Epithelial cell of esophagus (primary cell): Measurements from ENCODE around the gene HCN3.

Source experiments
- DNase-seq: peaks from one replicate; pipeline ENCODE4 v3.0.0; 2010; ENCODE audit warnings: low read depth
- H3K4me3 ChIP-seq: 2 replicates; pipeline ENCODE4 v1.5.1; 2011; ENCODE audit warnings: mild to moderate bottlenecking, low read length, control low read depth
- TF ChIP-seq, protein P1 (sequence below): IDR thresholded peaks from 2 replicates; pipeline ENCODE4 v1.5.1; 2011; ENCODE audit warnings: low read depth, mild to moderate bottlenecking, low read length, control low read depth, inconsistent platforms; ENCODE audit not compliant: insufficient read depth; ENCODE audit errors: missing control alignments

Gene HCN3

DNA sequence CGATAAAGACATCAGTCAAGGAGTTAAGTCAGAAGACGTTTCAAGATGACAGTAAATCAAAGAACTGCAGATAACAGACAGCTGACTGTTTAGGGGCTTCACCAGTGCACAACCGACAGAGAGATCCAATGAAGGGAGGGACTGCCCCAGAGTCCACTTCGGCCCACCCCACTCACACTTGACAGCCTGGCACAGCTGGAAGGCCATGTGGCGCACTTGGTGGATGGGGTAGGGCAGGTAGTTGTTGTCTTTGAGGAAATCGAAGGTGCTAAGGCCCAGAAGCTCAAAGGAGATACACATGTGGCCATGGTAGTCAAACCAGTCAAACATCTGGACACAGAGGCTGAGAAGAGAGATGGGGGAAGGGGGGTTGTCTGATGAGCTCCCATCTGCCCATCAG, 10.7 kb upstream of the HCN3 start:
- no peak for DNase-seq
- no peak overlapping the region for H3K4me3 ChIP-seq
- TF ChIP-seq, protein P1, sequence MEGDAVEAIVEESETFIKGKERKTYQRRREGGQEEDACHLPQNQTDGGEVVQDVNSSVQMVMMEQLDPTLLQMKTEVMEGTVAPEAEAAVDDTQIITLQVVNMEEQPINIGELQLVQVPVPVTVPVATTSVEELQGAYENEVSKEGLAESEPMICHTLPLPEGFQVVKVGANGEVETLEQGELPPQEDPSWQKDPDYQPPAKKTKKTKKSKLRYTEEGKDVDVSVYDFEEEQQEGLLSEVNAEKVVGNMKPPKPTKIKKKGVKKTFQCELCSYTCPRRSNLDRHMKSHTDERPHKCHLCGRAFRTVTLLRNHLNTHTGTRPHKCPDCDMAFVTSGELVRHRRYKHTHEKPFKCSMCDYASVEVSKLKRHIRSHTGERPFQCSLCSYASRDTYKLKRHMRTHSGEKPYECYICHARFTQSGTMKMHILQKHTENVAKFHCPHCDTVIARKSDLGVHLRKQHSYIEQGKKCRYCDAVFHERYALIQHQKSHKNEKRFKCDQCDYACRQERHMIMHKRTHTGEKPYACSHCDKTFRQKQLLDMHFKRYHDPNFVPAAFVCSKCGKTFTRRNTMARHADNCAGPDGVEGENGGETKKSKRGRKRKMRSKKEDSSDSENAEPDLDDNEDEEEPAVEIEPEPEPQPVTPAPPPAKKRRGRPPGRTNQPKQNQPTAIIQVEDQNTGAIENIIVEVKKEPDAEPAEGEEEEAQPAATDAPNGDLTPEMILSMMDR = no peak

DNA sequence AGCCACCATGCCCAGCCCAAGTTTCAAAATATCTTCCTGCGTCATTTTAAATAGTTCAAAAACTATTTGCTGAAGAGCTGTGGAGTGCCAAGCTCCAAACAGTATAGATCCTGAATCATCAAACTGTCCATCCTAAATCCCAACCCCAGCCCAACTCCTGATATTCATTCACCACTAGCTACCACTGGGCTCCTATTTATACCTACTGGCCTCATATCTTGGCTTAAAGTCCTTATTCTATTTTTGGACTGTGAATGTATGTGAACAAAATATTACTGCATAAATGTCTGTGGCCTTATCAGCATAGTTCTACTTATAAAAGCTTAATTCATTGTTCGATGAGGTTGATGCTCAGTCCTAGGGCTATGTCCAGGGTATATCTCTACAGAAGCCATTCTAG, 9.9 kb upstream of the HCN3 start:
- TF ChIP-seq, protein P1 = no peak
- no peak overlapping the region for H3K4me3 ChIP-seq
- DNase-seq = no peak

DNA sequence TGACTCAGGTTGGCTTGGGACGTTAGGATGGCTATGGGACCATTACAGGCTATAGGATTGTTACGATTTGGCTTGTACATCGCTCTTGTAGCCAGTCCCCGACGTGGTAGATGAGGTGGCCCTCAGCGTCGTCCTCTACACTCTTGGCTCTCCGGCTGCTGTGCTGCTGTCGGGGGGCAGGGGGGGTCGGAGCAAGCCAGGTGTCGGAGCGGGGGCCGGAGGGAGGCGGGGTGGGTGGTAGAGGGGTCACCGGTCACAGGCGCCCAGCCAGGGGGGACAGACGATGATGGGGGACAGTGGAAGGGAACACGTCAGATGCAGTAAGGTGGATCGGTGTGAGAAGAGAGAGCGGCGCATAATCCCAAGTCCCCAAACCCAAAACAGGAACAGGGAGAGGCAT, 8.6 kb upstream of the HCN3 start:
- TF ChIP-seq, protein P1 = no peak
- no peak for DNase-seq
- H3K4me3 ChIP-seq = no peak overlapping the region

DNA sequence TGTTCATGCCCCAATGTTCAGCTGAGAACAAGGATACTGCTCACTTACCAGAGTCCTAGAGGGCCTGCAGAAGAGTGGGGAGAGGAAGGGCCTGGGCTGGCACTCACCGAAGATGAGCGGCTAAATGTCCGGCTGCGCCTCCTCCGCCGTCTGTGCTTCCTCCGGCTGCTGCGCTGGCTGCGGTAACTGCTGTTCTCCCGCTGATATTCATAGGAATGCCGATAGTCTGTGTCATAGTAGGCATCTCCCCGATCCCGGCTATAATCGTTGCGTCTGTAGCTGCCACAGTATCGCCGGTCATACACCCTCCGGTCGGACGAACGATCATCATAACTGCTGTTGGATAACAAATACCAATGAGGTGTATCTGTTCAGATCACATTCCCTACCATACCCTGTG, 7.9 kb upstream of the HCN3 start:
- TF ChIP-seq, protein P1 = no peak

DNA sequence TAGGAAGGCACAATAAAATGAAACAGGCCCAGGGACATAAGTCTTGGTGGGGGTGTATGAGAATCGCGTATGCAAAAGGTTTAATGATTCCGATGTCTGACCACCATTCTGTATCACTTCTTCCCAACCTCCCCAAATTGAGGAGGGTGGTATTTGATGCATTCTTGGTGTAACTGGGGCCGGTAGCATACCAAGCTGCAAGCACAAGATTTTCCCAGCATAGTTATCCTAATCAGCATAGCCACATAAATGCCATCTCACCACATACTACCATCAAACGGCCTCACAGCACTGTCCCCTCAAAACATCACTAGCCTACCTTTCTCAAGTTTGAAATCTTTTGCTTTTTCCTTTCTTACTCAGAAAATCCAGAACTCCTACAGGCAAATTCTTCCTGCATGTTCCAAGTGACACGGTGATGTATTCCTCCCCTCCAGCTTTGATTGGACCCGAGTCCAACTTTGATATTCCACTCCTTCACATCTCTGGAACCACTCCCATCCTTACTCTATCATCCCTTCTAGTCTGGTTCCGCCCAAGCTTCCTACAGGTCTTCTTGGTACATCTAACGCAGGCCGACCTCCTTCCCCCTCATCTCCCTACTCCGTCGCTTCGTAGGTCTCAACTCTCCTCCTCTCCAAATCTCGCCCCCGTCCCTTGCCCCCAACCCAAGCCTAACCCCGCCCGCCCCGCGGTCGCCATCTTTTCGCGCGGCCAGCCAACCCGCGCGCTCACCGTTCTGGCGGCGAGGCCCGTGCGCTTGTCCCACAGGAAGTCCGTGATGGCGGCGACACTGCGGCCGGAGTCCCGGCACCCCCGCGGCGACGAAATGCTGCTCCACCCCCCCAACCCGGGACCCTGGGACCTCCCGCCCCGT, 4.6 kb upstream of the HCN3 start:
- H3K4me3 ChIP-seq = peak overlapping the region; percentile 89
- TF ChIP-seq, protein P1 = no peak
- peak; percentile 59 for DNase-seq

More for the DNA sequence above, 7.9 kb upstream of the HCN3 start:
- no peak overlapping the region for H3K4me3 ChIP-seq
- no peak for DNase-seq

DNA sequence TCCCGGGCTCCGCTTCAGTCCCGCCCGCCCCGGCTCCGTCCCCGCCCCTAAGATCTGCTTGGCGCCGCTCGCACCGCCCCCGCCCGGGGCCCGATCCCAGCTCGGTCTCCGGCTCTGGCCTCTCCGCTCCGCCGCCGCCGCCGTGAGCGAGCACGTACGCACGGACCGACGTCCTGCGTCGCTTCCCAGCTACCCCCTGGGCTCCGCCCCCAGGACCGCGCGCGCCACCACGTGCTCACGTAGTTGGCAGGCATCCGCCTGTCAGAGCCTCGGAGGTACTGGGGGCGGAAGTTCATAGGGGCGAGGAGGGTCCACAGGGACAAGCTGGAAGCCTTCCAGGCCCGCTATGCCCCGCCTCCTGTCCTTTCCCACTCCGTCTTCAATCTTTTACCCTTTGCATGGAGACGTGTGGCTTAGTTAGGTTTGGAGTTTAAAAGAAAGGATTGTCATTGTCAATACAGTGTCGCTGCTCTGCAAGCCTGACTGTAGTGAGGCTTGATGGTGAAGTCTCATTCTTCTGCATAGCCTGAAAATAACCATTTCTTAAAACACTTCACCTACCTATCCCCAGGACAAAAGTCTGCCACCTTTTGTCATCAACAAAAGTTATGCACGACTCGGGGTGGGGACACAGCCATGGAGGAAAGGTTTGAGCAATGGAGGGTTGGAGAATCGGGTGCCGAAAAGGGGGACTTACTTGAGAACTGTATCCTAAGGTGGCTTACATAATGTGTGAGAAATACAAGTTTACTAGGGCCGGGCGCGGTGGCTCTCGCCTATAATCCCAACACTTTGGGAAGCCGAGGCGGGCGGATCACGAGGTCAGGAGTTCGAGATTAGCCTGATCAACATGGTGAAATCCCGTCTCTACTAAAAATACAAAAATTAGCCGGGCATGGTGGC, 3.7 kb upstream of the HCN3 start, which contains the start of gene CLK2:
Gene CLK2 (minus strand): TSS at position 162 of the 903 bp plus-strand sequence. CDS start 2,527 bp downstream, outside the sequence.
- H3K4me3 ChIP-seq = peak within 1 kb of the TSS; percentile 89
- DNase-seq = peak; percentile 96
- TF ChIP-seq, protein P1 = no peak
